GM23338 (cell line): ENCODE measurements around the gene TNIP1. TPM values are rescaled to one million over a fixed set of nuclear protein-coding genes. Genes with fewer than 3 reads are reported as not detected.

ENCODE experiments used
- ATAC-seq: fragments of 200-7000 bp; cut with Tn5 transposase; 3 replicates; pipeline ENCODE4 v1.9.1; 2020
- DNase-seq: peaks from one replicate; pipeline ENCODE4 v3.0.0-alpha.2; 2015; ENCODE audit warnings: low spot score
- H2AFZ ChIP-seq: fragments of 200-600 bp; sonication (generic); 2 replicates; pipeline ENCODE4 v1.8.0; 2016; ENCODE audit warnings: antibody characterized with exemption, mild to moderate bottlenecking, moderate library complexity
- H3F3A ChIP-seq: fragments of 200-600 bp; sonication (generic); replicated peaks from 2 replicates; pipeline ENCODE4 v1.8.0; 2017; ENCODE audit warnings: antibody characterized with exemption, mixed run types, low read depth
- H3K27ac ChIP-seq: fragments of 200-600 bp; sonication (generic); 2 replicates; pipeline ENCODE4 v1.6.1; 2016; ENCODE audit warnings: low read depth
- H3K27me3 ChIP-seq: fragments of 200-600 bp; sonication (generic); 2 replicates; pipeline ENCODE4 v1.8.0; 2016; ENCODE audit warnings: mild to moderate bottlenecking, mixed run types, moderate library complexity; ENCODE audit not compliant: insufficient read depth
- H3K36me3 ChIP-seq: fragments of 200-600 bp; sonication (generic); 2 replicates; pipeline ENCODE4 v1.8.0; 2016; ENCODE audit warnings: mild to moderate bottlenecking; ENCODE audit not compliant: insufficient read depth
- H3K4me1 ChIP-seq: fragments of 200-600 bp; sonication (generic); 2 replicates; pipeline ENCODE4 v1.8.0; 2016; ENCODE audit warnings: mild to moderate bottlenecking, moderate library complexity; ENCODE audit not compliant: insufficient read depth
- H3K4me2 ChIP-seq: fragments of 200-600 bp; sonication (generic); 2 replicates; pipeline ENCODE4 v1.7.1; 2017; ENCODE audit warnings: mixed run types
- H3K4me3 ChIP-seq: fragments of 200-600 bp; sonication (generic); 2 replicates; pipeline ENCODE4 v1.6.1; 2016; ENCODE audit warnings: mixed run types
- H3K79me2 ChIP-seq: fragments of 200-600 bp; sonication (generic); replicated peaks from 2 replicates; pipeline ENCODE4 v1.8.0; 2017; ENCODE audit warnings: mild to moderate bottlenecking; ENCODE audit not compliant: insufficient read depth
- H3K9me2 ChIP-seq: fragments of 200-600 bp; sonication (generic); 2 replicates; pipeline ENCODE4 v1.8.0; 2017; ENCODE audit not compliant: insufficient read depth
- H4K20me1 ChIP-seq: fragments of 200-600 bp; sonication (generic); replicated peaks from 2 replicates; pipeline ENCODE4 v1.8.0; 2017; ENCODE audit warnings: mild to moderate bottlenecking; ENCODE audit not compliant: insufficient read depth
- H3K27ac Mint-ChIP-seq: 2 replicates; pipeline ENCODE4 v1.8.0; 2020; ENCODE audit warnings: inconsistent platforms, mild to moderate bottlenecking, moderate library complexity, mixed read lengths
- H3K27me3 Mint-ChIP-seq: 3 replicates; pipeline ENCODE4 v1.8.0; 2022; ENCODE audit warnings: low read depth, mild to moderate bottlenecking, moderate library complexity, mixed read lengths, inconsistent platforms; ENCODE audit not compliant: insufficient read depth, poor library complexity
- H3K36me3 Mint-ChIP-seq: 3 replicates; pipeline ENCODE4 v1.8.0; 2021; ENCODE audit warnings: low read depth, mild to moderate bottlenecking, inconsistent platforms, moderate library complexity, mixed read lengths
- H3K4me1 Mint-ChIP-seq: 3 replicates; pipeline ENCODE4 v1.8.0; 2020; ENCODE audit warnings: mild to moderate bottlenecking, inconsistent platforms, mixed read lengths
- H3K4me3 Mint-ChIP-seq: 3 replicates; pipeline ENCODE4 v1.8.0; 2021; ENCODE audit warnings: moderate library complexity, mild to moderate bottlenecking, inconsistent platforms, mixed read lengths
- H3K9me3 Mint-ChIP-seq: 3 replicates; pipeline ENCODE4 v1.8.0; 2020; ENCODE audit warnings: moderate library complexity, mild to moderate bottlenecking, inconsistent platforms, mixed read lengths
- CREB1 ChIP-seq: fragments of 250-450 bp; sonication (Bioruptor Pico); IDR thresholded peaks from 2 replicates; pipeline ENCODE4 v1.5.0; 2020; ENCODE audit warnings: low read depth, mild to moderate bottlenecking, moderate library complexity
- CTCF ChIP-seq, 2 experiments: fragments of 200-600 bp in 1 of 2; sonication (generic) in 1 of 2; conservative IDR thresholded peaks; 2 replicates each; pipeline versions ENCODE4 v1.5.1 to v1.6.1; 2016 to 2017; ENCODE audit warnings: antibody characterized with exemption in 2 of 2, low read depth in 2 of 2, mild to moderate bottlenecking in 2 of 2, moderate library complexity in 1 of 2
- ETS1 ChIP-seq: IDR thresholded peaks from 2 replicates; pipeline ENCODE4 v1.6.1; 2016; ENCODE audit warnings: antibody characterized with exemption
- EZH2 ChIP-seq: fragments of 200-600 bp; sonication (generic); IDR thresholded peaks from one replicate; pipeline ENCODE4 v1.8.0; 2017; ENCODE audit warnings: antibody characterized with exemption, mild to moderate bottlenecking, low read depth; ENCODE audit not compliant: unreplicated experiment
- EZH2phosphoT487 ChIP-seq: fragments of 200-600 bp; sonication (generic); IDR thresholded peaks from one replicate; pipeline ENCODE4 v1.8.1; 2018; ENCODE audit warnings: antibody characterized with exemption; ENCODE audit not compliant: unreplicated experiment
- JUNB ChIP-seq: IDR thresholded peaks from one replicate; pipeline ENCODE4 v1.6.1; 2016; ENCODE audit warnings: antibody characterized with exemption; ENCODE audit not compliant: unreplicated experiment
- NANOG ChIP-seq: IDR thresholded peaks from 2 replicates; pipeline ENCODE4 v1.6.1; 2016; ENCODE audit warnings: antibody characterized with exemption, borderline replicate concordance
- POLR2AphosphoS5 ChIP-seq: IDR thresholded peaks from 2 replicates; pipeline ENCODE4 v1.6.1; 2016; ENCODE audit warnings: antibody characterized with exemption, low read depth
- REST ChIP-seq: IDR thresholded peaks from one replicate; pipeline ENCODE4 v1.6.1; 2018; ENCODE audit warnings: antibody characterized with exemption; ENCODE audit not compliant: unreplicated experiment
- STAT1 ChIP-seq: IDR thresholded peaks from one replicate; pipeline ENCODE4 v1.6.1; 2016; ENCODE audit warnings: antibody characterized with exemption; ENCODE audit not compliant: unreplicated experiment
- ZNF114 ChIP-seq: fragments of 250-450 bp; sonication (Bioruptor Pico); IDR thresholded peaks from 2 replicates; pipeline ENCODE4 v1.5.0; 2020; ENCODE audit warnings: mild to moderate bottlenecking, moderate library complexity
- ZNF331 ChIP-seq: fragments of 250-450 bp; sonication (Bioruptor Pico); IDR thresholded peaks from 2 replicates; pipeline ENCODE4 v1.5.0; 2020; ENCODE audit warnings: low read depth, mild to moderate bottlenecking, moderate library complexity
- ZNF462 ChIP-seq: fragments of 250-450 bp; sonication (Bioruptor Pico); IDR thresholded peaks from 2 replicates; pipeline ENCODE4 v1.5.0; 2020; ENCODE audit warnings: mild to moderate bottlenecking, moderate library complexity
- polyA plus RNA-seq: library from polyadenylated mRNA; unstranded; fragments of >200 nt; fragmentation: Nextera tagmentation; extraction: Ambion mirVana; gene quantifications from 2 replicates; pipeline ENCODE4 v1.2.1, GENCODE V29; 2016
- total RNA-seq: library from RNA; depleted of rRNA; stranded (reverse); fragments of >200 nt; shearing (Covaris generic); gene quantifications from 2 replicates; pipeline ENCODE4 v1.2.3, GENCODE V29; 2014

The TNIP1 gene
- total and polyA plus RNA-seq, 2 experiments from 2014 or later = 10.3 to 29.6 TPM

- Mint-ChIP-seq H3K4me3 (no peak overlapping the region), H3K36me3 (no peaks in the 10 kb centered on the region; the same call in 1 of the 3 replicates), H3K4me1 (no peaks in the 10 kb centered on the region; the same call in 1 of the 3 replicates), H3K9me3 (no peaks in the 10 kb centered on the region), H3K27me3 (peaks cover 14% of the 10 kb centered on the region), H3K27ac (no peak overlapping the region)
- no peak for TF ChIP-seq ZNF331 (CRISPR knock-in tag)
- TF ChIP-seq REST = no peak
- TF ChIP-seq ETS1 = no peak
- no peak for TF ChIP-seq CREB1 (CRISPR knock-in tag)
- TF ChIP-seq STAT1 = no peak
- no peak for TF ChIP-seq EZH2
- TF ChIP-seq JUNB = no peak
- no peak for TF ChIP-seq ZNF462
- TF ChIP-seq ZNF114 (CRISPR knock-in tag) = no peak
- TF ChIP-seq POLR2AphosphoS5 = no peak
- TF ChIP-seq EZH2phosphoT487 = no peak
- TF ChIP-seq CTCF (conservative IDR thresholded peaks at IDR 0.05; ENCODE audit: low read depth in 2 of 2) = no peak
- no peak for TF ChIP-seq NANOG
- Histone ChIP-seq H3K9me2 (no peaks in the 10 kb centered on the region), H3K36me3 (no peaks in the 10 kb centered on the region), H3K27me3 (peaks cover 15% of the 10 kb centered on the region; the same call in 1 of the 2 replicates), H3K27ac (no peak overlapping the region), H3K4me3 (no peak overlapping the region), H3F3A (no peaks in the 10 kb centered on the region), H2AFZ (no peak overlapping the region), H3K4me2 (no peak overlapping the region), H3K4me1 (peaks cover 4% of the 10 kb centered on the region; the same call in 1 of the 2 replicates), H3K79me2 (no peaks in the 10 kb centered on the region), H4K20me1 (peaks cover 3% of the 10 kb centered on the region; the same call in 1 of the 2 replicates)
- DNase-seq (no peak), ATAC-seq (no peak)
Observed at GRCh38 chr5:151023047-151023615, 57.7 kb downstream of the TNIP1 start.
